HG03469 (cell line): Measurements from ENCODE around the gene PARVA.
"Not testable (repeated sequence)": the region's sequence is repeated elsewhere in the genome, so short reads cannot be mapped to it uniquely, and the experiment has no call there.

Source experiments
- ATAC-seq: cut with Tn5 transposase; IDR thresholded peaks from one replicate; pipeline ENCODE4 v1.9.1; 2021; ENCODE audit warnings: mild to moderate bottlenecking, moderate library complexity, moderate number of reproducible peaks; ENCODE audit not compliant: unreplicated experiment

The PARVA gene

GRCh38 chr11:12496181-12497025 is 119.0 kb downstream of the PARVA start:
- ATAC-seq, result no peak

DNA sequence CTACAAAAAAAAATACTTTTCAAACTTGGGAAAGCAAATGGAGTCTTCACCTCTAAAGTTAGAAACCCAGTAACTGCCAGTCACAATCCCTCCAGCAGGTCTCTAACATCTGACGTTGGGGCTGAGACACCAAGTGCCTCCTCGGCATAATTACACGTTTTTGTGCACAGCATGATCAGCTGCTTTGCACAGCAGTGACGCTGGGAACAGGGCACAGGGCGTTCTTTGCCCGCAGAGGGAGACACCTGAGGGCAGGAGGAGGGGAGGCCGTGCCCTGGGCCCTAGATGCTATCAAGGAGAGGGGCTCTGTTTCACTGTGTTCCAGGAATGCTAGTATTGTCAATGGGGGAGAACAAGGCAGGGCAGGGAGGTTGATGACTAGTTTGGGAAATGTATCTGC is 120.1 kb downstream of the PARVA start:
- ATAC-seq, result no peak

DNA sequence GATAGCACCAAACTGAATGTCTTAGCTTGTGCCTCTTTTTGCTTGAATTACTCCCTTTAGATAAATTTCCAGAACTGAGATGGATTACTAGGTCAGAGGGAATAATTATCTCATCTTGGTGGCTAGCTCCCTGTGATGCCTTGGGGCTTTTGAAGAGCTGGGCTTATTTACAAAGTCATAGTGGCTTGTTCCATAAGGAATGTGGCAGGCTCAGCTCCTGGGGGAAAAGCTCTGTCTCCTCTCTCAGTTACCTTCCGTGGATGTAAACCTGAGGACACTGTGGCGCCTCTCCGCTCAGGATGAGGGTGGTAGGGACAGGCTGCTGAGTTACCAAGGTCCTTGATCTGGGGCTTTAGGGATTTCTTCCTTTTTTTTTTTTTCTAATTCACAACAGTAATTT is 121.7 kb downstream of the PARVA start:
- no peak for ATAC-seq

DNA sequence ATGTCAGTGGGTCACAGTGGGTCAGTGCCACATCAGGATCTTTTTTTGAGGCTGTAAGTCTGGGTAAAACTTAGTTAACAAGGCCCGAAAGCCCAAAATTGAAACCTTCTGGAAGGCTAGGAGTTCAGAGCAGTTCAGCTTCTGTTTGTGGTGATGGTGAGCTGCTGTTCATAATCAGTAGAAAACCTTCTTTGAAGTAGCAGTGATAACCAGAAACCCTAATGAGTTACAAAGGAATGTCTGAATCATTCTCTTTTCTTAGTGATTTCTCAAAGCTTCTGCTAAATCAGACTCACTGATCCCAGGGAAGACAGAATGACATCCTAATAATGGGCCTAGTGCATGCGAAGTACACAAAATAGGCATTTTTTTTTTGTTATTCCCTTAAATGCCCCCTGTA is 124.7 kb downstream of the PARVA start:
- ATAC-seq, result no peak

- no peak for ATAC-seq
Observed at GRCh38 chr11:12503039-12503484, 125.7 kb downstream of the PARVA start.

DNA sequence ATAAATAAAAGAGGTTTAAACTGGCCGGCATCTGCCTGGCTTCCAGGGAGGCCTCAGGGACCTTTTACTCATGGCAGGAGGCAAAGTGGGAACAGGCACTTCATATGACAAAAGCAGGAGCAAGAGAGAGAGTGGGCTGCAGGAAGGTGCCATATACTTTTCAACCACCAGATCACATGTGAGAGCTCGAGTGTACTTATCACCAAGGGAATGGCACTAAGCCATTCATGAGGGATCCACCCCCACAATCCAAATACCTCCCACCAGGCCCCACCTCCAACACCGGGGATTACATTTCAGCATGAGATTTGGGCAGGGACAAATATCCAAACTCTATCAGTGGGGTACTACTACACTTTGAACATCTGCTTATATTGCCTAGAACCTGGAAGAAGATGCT is 126.5 kb downstream of the PARVA start:
- ATAC-seq, result no peak

- ATAC-seq, result no peak
Observed at GRCh38 chr11:12505183-12505582, 127.8 kb downstream of the PARVA start.

- no peak for ATAC-seq
Observed at GRCh38 chr11:12506404-12506921, 129.1 kb downstream of the PARVA start.

- no peak for ATAC-seq
Observed at GRCh38 chr11:12507391-12507790, 130.0 kb downstream of the PARVA start.

DNA sequence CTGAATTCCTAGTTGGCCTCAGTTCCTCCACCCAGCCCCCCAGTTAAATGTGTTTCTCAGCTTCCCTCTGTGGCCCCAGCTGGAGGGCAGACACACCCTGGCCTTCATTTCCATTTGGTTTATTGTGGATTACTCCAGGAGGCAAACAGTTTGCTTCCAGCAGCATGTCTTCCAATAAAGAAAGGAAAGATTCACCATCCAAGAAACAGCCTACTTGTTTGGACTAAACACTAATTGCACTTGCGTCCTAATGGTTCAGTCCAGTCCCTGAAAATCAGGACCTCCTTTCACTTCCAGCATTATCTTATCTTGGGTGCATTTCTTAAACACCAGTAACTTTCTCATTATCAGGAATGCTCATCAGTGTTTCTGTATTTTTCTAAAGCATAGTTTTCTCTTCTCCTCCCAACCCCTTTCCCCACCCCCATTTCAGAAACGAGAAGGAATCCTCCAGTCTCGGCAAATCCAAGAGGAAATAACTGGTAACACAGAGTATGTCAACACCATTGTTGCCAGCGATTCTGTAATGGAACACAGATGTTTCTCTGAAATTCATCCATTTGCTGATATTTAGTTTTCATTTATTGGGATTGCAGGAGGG is 130.9 kb downstream of the PARVA start:
- ATAC-seq, result no peak

DNA sequence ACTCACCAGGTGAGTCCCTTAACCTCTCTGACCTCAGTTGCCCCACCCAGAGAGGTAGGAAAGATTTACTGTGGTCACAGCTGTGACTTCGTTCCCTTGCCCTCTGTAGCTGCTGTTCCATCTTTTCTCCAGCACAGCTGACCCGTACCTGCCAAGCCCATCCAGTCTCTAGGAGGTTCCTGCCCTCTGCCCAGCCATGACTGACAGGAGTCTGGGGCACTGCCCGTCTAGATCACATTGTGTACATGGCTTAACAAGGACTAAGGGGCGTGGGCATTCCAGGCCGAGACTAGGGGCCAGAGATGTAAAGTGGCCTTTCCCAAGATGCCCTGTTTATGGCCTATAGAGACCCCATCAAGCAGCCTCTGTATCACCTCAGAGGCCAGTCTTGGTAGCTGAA is 132.0 kb downstream of the PARVA start:
- no peak for ATAC-seq

- ATAC-seq, result no peak
Observed at GRCh38 chr11:12512132-12512531, 134.8 kb downstream of the PARVA start.

DNA sequence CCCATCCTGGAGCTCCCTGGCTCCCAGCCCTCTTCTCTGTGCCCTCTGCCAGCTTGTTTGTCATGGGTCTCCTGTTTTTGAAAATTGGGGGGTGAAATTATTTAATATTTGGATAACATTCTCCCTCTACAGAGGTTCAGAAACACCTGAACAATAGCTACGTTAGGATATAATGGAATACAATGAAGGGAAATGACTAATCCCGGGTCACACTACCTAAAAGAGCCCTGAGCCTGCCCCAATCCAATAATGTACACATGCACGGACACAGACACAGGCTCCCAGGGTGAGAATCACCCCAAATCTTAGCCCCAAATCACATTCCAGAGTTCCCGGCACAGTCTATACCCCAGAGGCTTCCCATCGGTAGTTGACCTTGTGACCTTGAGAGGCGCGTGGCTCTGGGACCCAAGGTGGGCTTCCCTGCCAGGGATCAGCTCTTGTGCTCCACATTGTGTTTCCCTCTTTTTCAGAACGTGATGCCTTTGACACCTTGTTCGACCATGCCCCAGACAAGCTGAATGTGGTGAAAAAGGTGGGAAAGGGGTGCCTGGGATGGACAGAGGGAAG is 135.5 kb downstream of the PARVA start:
- ATAC-seq, result no peak

GRCh38 chr11:12516387-12517105 is 139.2 kb downstream of the PARVA start:
- ATAC-seq, result no peak

GRCh38 chr11:12517306-12517705 is 139.9 kb downstream of the PARVA start:
- ATAC-seq, result no peak

- ATAC-seq, result no peak
Observed at GRCh38 chr11:12517741-12518140, 140.4 kb downstream of the PARVA start.

DNA sequence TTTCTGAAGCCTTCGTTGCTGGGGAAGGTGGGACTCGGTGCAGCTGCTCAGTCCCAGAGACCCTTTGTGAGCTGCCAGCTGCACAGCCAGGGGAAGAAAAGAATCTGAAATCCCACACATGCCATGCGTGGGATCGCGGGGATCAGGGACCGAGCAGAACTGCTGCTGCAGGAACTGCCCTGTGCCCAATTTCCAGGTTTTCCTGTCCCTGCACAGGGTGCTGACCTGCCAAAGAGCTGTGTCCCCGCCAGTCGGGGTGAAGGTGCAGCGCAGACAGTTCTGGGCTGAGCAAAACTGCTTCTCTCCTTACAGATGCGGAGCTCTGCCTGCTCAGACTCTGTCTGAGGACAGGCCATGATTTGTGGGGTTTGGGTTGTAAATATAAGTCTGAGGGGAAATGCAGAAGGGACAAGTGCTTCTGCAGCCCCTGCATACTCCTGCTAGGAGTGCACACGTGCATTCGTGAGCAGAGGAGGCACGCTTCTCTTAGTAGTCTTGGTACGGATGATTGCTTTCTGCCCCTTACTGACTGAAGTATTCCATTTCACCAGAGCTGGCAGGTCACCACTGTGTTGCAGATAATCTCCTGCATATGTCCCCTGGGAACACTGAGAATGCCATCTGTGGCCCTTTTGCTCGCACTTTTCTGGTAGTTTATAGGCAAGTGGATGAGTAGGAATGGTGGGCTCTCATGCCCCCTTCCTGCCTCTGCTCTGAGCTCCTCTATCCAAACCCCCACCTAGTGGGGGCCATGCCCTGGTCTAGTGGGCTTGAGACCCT is 141.4 kb downstream of the PARVA start:
- no peak for ATAC-seq

DNA sequence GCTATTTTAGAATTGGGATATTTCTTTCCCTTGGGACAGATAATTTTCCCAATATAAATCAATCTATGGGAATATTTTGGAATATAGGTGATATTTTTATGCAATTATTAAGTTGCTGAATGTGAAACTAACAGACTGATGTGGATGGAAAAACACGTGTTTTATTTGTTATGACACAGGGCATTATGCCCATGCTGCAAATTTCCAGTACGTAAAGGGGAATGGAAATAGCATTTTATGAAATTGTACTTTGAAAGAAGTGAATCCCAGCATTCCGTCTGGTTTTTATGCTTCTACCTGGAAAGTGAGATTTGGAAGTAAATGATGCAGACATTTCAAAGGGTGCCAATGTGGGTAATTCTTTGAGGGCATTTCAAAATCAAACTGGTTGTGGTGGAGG is 142.7 kb downstream of the PARVA start:
- no peak for ATAC-seq

DNA sequence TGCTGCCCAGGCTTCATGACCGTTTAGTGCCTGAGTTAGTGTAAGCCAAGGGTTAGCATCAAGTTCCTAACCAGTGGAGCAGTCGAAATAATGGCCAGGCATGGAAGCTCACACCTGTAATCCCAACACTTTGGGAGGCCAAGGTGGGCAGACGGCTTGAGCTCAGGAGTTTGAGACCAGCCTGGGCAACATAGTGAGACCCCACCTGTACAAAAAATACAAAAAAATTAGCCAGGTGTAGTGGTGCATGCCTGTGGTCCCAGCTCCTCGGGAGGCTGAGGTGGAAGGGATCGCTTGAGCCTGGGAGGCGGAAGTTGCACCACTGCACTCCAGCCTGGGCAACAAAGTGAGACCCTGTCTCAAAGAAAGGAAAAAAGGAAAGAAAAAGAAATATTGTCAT is 143.2 kb downstream of the PARVA start:
- ATAC-seq, result not testable (repeated sequence)

- no peak for ATAC-seq
Observed at GRCh38 chr11:12523180-12523924, 146.0 kb downstream of the PARVA start.
